ENCODE measurements around the gene PRDM15.

The PRDM15 gene

GRCh38 chr21:41847066-41847804, 31.9 kb downstream of the PRDM15 start:
- no peak for DNase-seq (ENCODE audit: low read depth, low spot score)
- H3K27ac ChIP-seq = no peak overlapping the region

GRCh38 chr21:41846536-41846935, 32.6 kb downstream of the PRDM15 start:
- H3K27ac ChIP-seq = no peak overlapping the region
- DNase-seq (ENCODE audit: low read depth, low spot score) = no peak

GRCh38 chr21:41846033-41846317, 33.2 kb downstream of the PRDM15 start:
- H3K27ac ChIP-seq = no peak overlapping the region
- no peak for DNase-seq (ENCODE audit: low read depth, low spot score)

GRCh38 chr21:41845310-41846032, 33.7 kb downstream of the PRDM15 start:
- no peak overlapping the region for H3K27ac ChIP-seq
- no peak for DNase-seq (ENCODE audit: low read depth, low spot score)

GRCh38 chr21:41843584-41843983, 35.6 kb downstream of the PRDM15 start:
- H3K27ac ChIP-seq = no peak overlapping the region
- DNase-seq (ENCODE audit: low read depth, low spot score) = no peak

- DNase-seq (ENCODE audit: low read depth, low spot score) = no peak
- H3K27ac ChIP-seq = no peak overlapping the region
Observed at GRCh38 chr21:41840880-41841279, 38.3 kb downstream of the PRDM15 start.

GRCh38 chr21:41839387-41840000, 39.6 kb downstream of the PRDM15 start:
- no peak overlapping the region for H3K27ac ChIP-seq
- no peak for DNase-seq (ENCODE audit: low read depth, low spot score)

- H3K27ac ChIP-seq = no peak overlapping the region
- no peak for DNase-seq (ENCODE audit: low read depth, low spot score)
Observed at GRCh38 chr21:41837756-41838297, 41.3 kb downstream of the PRDM15 start.

- H3K27ac ChIP-seq = no peak overlapping the region
- DNase-seq (ENCODE audit: low read depth, low spot score) = no peak
Observed at GRCh38 chr21:41836166-41837015, 42.8 kb downstream of the PRDM15 start.

- DNase-seq (ENCODE audit: low read depth, low spot score) = no peak
- no peak overlapping the region for H3K27ac ChIP-seq
Observed at GRCh38 chr21:41835711-41836154, 43.4 kb downstream of the PRDM15 start.

- no peak for DNase-seq (ENCODE audit: low read depth, low spot score)
- H3K27ac ChIP-seq = no peak overlapping the region
Observed at GRCh38 chr21:41834926-41835663, 44.0 kb downstream of the PRDM15 start.

- no peak overlapping the region for H3K27ac ChIP-seq
- DNase-seq (ENCODE audit: low read depth, low spot score) = no peak
Observed at GRCh38 chr21:41834252-41834925, 44.8 kb downstream of the PRDM15 start.

- DNase-seq (ENCODE audit: low read depth, low spot score) = no peak
- no peak overlapping the region for H3K27ac ChIP-seq
Observed at GRCh38 chr21:41833497-41834115, 45.5 kb downstream of the PRDM15 start.

- peak overlapping the region; percentile 8 for H3K27ac ChIP-seq
- DNase-seq (ENCODE audit: low read depth, low spot score) = no peak
Observed at GRCh38 chr21:41832596-41833496, 46.3 kb downstream of the PRDM15 start.

- peak overlapping the region; percentile 8 for H3K27ac ChIP-seq
- no peak for DNase-seq (ENCODE audit: low read depth, low spot score)
Observed at GRCh38 chr21:41831866-41832595, 47.1 kb downstream of the PRDM15 start.

GRCh38 chr21:41831453-41831831, 47.7 kb downstream of the PRDM15 start:
- no peak overlapping the region for H3K27ac ChIP-seq
- DNase-seq (ENCODE audit: low read depth, low spot score) = no peak

Measured in epithelial cell of prostate (primary cell).